ENCODE measurements around the gene FAM25G.
"Not testable (repeated sequence)": the region's sequence is repeated elsewhere in the genome, so short reads cannot be mapped to it uniquely, and the experiment has no call there.

DNA sequence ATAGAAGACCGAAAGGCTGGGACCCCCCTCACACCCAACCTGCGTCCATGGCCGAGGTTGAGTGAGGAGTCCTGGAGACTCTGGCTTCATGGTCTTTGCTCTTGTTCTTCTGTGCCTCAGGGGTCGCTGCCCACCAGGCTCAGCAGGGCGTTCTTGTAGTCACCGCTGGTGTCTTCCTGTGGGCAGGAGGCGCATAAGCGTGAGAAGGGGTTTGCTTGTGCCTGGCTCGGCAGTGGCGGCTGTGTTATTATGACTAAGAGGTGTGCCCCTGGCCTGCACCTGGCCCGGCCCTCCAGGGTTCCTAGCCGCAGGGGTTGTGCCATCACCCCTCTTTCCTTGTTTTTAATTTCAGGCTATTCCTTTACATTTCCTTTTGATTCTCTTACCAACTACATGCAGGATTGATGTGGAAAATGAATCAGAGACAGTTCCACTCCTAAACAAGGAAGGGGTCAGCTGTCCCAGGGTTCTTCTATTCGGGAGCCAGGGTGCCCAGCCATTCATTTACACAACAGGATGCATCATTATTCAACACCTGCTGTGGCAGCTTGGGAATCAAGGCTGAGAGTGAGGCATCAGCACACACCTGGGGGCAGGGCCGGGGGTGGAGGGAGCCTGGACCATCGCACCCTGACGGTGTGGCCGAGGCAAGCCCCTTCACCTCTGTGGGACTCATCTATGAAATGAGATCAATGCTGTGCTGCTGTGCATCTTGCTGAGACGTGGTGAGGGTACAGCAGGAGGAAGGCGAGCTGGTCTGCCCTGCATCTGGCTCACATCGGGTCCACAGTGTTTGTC is 22.6 kb downstream of the FAM25G start:
- TF ChIP-seq, protein P1, sequence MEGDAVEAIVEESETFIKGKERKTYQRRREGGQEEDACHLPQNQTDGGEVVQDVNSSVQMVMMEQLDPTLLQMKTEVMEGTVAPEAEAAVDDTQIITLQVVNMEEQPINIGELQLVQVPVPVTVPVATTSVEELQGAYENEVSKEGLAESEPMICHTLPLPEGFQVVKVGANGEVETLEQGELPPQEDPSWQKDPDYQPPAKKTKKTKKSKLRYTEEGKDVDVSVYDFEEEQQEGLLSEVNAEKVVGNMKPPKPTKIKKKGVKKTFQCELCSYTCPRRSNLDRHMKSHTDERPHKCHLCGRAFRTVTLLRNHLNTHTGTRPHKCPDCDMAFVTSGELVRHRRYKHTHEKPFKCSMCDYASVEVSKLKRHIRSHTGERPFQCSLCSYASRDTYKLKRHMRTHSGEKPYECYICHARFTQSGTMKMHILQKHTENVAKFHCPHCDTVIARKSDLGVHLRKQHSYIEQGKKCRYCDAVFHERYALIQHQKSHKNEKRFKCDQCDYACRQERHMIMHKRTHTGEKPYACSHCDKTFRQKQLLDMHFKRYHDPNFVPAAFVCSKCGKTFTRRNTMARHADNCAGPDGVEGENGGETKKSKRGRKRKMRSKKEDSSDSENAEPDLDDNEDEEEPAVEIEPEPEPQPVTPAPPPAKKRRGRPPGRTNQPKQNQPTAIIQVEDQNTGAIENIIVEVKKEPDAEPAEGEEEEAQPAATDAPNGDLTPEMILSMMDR (IDR thresholded peaks at IDR 0.05), result not testable (repeated sequence)
- TF ChIP-seq POLR2A (IDR thresholded peaks at IDR 0.05), result not testable (repeated sequence)
